UCSD-AML1 (cell line): ENCODE measurements around the gene CRYBB1.

Experiments used
- DNase-seq: peaks from one replicate; lab custom pipeline; 2025; ENCODE audit not compliant: unreplicated experiment; lab: John Stamatoyannopoulos, UW

Gene CRYBB1

GRCh38 chr22:26608129-26608528 lies 9.7 kb downstream of the CRYBB1 start:
- no peak for DNase-seq

GRCh38 chr22:26606611-26607010 lies 11.2 kb downstream of the CRYBB1 start:
- no peak for DNase-seq

GRCh38 chr22:26604368-26604767 lies 13.5 kb downstream of the CRYBB1 start:
- no peak for DNase-seq

- DNase-seq: no peak
Observed at GRCh38 chr22:26602127-26602526, 15.7 kb downstream of the CRYBB1 start.

GRCh38 chr22:26601726-26602125 lies 16.1 kb downstream of the CRYBB1 start:
- no peak for DNase-seq

- DNase-seq: no peak
Observed at GRCh38 chr22:26599505-26599904, 18.3 kb downstream of the CRYBB1 start.

- no peak for DNase-seq
Observed at GRCh38 chr22:26597480-26597879, 20.3 kb downstream of the CRYBB1 start.

GRCh38 chr22:26597026-26597425 lies 20.8 kb downstream of the CRYBB1 start:
- no peak for DNase-seq

GRCh38 chr22:26593763-26594162 lies 24.1 kb downstream of the CRYBB1 start:
- DNase-seq: no peak

GRCh38 chr22:26592421-26592891 lies 25.4 kb downstream of the CRYBB1 start:
- peak; percentile 37 for DNase-seq

- DNase-seq: peak; percentile 89
Observed at GRCh38 chr22:26589845-26590736, 27.7 kb downstream of the CRYBB1 start, which contains the start of gene TPST2. Gene TPST2, minus strand, starts transcription at chr22:26590132. Its CDS starts 48,502 bp downstream, at chr22:26541630.

- peak; percentile 47 for DNase-seq
Observed at GRCh38 chr22:26589367-26589844, 28.4 kb downstream of the CRYBB1 start.

GRCh38 chr22:26588729-26589366 lies 29.0 kb downstream of the CRYBB1 start:
- DNase-seq: peak; percentile 47

GRCh38 chr22:26587991-26588613 lies 29.7 kb downstream of the CRYBB1 start:
- DNase-seq: no peak

- peak; percentile 53 for DNase-seq
Observed at GRCh38 chr22:26586556-26587325, 31.1 kb downstream of the CRYBB1 start.

- no peak for DNase-seq
Observed at GRCh38 chr22:26585104-26585790, 32.6 kb downstream of the CRYBB1 start.

GRCh38 chr22:26584010-26584409 lies 33.8 kb downstream of the CRYBB1 start:
- DNase-seq: no peak

- no peak for DNase-seq
Observed at GRCh38 chr22:26581633-26582168, 36.1 kb downstream of the CRYBB1 start.

- no peak for DNase-seq
Observed at GRCh38 chr22:26581026-26581425, 36.8 kb downstream of the CRYBB1 start.
